NT2/D1 (cell line): ENCODE data around the gene PPP3CA.

Experiments
- SUZ12 ChIP-seq: IDR thresholded peaks from 2 replicates; pipeline ENCODE4 v1.6.1; 2011; ENCODE audit not compliant: insufficient read length, insufficient read depth; ENCODE audit errors: extremely low read depth
- ZNF274 ChIP-seq: IDR thresholded peaks from 2 replicates; pipeline ENCODE4 v1.6.1; 2011; ENCODE audit warnings: mild to moderate bottlenecking, low read depth, low read length

DNA sequence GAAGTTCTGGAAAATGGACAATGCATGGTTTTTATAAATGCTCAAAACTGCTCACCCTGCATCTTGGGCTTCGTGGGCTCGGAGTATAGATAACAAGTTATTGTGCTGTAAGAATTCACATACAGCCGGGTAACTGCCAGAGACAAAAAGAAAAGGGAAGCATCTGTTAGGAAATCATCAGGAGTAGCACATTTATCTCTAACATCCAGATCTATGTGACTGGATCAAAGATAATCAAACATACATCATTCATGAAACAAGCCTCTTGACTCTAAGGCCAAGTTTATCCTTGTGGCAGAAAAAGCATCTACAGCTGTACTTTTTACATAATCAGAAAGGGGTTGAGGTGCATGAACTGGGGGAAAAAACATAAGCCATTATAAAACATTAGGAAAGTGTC lies 264.2 kb downstream of the PPP3CA start:
- TF ChIP-seq SUZ12 (no peak), ZNF274 (no peak)
